Stimulated activated CD8-positive, alpha-beta memory T cell treated with anti-CD3 and anti-CD28 coated beads, Interleukin-12 subunit alpha, Interleukin-12 subunit beta, amount 100 ng/mL, for 24 hours (primary cell): Measurements from ENCODE around the gene CEP85L.

Experiments used
- DNase-seq: peaks from one replicate; pipeline ENCODE4 v3.0.0-alpha.2; 2020; ENCODE audit errors: extremely low read depth

Gene CEP85L

GRCh38 chr6:118651282-118652050 is at the start of gene CEP85L:
CEP85L (minus strand) TSS chr6:118651591; CDS start chr6:118651269, 322 bp downstream.
- peak; percentile 86 for DNase-seq

DNA sequence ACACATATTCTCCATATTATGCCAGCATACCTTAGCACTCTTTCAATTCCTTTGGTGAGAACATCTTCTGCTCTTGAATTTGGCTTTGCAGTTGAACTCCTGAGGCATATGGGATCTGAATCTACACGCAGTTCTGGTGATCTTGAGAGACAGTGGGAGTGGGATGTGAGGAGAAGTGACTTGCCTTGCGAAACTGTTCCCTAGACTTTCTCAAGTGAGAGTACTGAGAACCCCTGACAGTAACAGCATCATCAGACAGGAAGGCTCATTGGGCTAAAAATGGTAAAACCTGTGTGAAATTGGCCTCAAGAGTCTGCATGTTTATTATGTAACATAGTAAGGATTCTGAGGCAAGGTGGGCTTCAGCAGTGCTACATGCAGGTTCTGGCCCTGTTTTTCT is 49.1 kb upstream of the CEP85L start:
- no peak for DNase-seq

DNA sequence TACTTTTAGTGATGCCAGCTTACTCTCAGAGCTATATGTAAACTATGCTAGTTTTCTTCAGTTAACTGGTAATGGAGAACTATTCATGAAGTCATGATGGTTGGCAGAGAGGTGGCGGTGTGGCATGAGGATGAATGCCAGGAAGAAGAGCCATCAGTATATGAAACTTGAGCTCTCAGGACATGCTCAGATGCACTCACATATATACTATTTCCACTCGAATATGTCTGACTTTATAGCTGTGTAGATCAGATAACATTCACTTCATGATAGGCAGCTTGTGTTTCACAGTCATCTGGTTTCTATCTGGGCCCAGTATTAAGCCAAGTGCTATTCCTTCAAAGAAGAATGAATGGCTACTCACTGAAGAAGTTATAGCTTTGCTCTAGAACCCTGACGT is 46.2 kb upstream of the CEP85L start:
- no peak for DNase-seq

- DNase-seq: no peak
These were observed 44.9 kb upstream of the CEP85L start for GRCh38 chr6:118696271-118696670.

DNA sequence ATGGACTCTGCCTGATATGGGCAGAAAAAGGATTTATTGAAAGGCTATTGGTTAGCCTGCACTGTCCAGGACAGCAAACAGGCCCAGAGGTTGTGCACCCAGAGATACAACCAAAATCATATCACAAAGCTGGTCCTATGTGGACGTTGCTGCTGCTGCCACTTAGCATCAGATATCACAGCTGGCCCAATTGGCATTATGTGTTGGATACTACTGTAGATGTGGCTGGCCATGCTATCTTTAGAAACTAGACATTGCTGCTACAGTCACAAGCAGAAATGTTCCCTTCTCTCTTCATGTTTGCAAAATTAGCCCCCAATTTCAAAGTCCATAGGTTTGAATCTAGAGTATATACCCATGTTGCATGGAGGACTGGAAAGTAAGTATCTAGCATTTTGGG is 42.2 kb upstream of the CEP85L start:
- DNase-seq: no peak

DNA sequence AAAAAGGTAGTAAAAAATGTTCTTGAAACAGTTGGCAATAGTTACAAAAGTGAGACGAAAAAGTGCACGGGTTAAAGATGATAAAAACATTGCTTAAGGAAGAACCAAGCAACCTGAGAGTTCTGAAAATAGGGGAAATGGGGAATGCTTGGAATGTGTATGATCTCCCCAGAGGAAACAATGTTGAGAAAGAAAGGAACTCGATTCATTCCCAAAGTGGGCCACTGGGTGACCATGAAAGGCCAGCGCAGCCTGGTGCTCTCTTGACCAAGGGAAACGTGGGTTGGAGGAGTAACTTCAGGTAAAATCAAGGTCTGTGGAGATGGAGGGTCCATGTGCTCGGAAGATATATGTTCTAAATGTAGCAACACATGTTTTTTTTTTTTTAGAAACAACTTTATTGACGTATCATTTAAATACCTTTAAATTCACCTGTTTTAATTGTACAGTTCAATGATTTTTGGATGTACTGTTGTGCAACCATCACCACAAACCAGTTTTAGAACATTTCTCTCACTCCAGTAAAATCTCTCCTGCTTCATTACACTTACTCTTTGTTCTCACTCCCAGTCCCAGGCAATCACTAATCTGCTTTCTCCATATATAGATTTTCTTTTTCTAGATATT is 34.5 kb upstream of the CEP85L start:
- DNase-seq: no peak

DNA sequence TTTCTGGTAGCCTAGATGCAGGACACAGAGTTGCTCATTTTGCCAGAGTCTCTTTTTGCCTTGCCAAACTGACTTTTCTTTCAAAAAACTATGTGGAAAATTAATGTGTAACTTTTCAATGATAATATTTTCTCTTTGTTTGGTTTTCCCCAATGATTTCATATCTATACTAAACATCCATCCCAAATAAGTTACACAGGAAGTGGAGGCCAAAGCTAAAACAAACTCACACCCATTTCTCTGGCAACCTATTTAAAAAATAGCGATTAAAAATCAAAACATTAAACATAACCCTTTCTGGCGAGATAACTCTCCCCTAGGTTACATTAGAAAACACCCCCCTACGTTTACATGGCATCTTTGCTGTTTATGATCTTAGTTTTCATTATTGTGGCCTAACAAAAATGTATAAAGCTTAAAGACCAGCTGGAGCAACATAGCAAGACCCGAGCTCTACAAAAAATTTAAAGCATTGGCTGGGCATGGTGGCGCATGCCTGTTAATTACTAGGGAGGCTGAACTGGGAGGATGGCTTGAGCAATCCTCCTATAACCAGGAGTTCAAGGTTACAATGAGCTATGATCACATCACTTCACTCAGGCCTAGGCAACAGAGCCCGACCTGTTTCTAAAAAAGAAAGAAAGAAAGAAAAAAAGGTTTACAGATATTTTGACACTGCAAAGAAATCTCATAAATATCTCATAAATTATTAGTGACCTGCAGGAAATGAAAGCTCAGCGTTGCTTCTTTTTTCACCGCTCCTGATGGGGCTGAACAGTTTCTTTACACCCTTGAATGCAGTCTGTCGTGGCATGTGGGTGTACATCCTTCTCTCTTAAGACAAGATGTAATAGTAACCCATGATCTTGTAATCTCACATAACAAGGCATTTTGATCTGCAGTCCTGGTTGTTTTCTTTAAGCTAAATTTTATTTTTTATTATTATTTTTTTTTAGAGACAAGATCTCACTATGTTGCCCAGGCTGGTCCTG is 32.8 kb upstream of the CEP85L start:
- DNase-seq: no peak

- no peak for DNase-seq
These were observed 29.2 kb upstream of the CEP85L start for GRCh38 chr6:118680452-118681095.

GRCh38 chr6:118679327-118679901 is 28.0 kb upstream of the CEP85L start:
- DNase-seq: no peak

DNA sequence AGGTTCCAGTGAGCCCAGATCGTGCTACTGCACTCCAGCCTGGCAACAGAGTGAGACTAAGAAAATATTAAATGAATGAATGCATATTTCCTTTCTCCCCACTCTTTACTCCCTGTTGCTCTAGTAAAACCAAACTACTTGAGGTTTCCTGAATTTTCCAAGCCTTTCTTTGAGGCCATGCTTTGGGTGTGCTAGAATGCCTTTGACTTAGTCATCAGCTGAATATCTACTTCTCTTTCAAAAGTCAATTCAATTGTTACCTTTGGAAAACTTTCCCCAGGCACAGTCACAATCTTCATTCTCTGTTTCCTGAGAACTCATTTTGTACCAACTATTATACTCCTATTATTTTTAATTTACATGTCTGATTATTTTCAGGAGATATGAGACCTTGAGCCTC is 27.5 kb upstream of the CEP85L start:
- no peak for DNase-seq

GRCh38 chr6:118677193-118677592 is 25.8 kb upstream of the CEP85L start:
- no peak for DNase-seq

- DNase-seq: no peak
These were observed 23.8 kb upstream of the CEP85L start for GRCh38 chr6:118675225-118675624.

- no peak for DNase-seq
These were observed 23.4 kb upstream of the CEP85L start for GRCh38 chr6:118674772-118675171.

DNA sequence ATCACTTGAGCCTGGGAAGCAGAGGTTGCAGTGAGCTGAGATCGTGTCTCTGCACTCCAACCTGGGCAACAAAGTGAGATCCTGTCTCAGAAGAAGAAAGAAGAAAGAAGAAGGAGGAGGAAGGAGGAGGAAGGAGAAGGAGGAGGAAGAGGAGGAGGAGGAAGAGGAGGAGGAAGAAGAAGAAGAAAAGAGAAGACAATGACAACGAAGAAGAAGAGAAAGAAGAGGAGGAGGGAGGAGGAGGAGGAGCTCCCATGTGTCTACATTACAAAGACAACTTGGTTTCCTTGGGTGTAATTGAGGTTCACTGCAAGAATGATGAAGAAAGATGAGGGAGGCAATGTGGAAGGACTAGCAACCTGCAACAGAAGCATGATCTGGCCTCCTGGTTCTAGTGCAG is 21.3 kb upstream of the CEP85L start:
- no peak for DNase-seq

DNA sequence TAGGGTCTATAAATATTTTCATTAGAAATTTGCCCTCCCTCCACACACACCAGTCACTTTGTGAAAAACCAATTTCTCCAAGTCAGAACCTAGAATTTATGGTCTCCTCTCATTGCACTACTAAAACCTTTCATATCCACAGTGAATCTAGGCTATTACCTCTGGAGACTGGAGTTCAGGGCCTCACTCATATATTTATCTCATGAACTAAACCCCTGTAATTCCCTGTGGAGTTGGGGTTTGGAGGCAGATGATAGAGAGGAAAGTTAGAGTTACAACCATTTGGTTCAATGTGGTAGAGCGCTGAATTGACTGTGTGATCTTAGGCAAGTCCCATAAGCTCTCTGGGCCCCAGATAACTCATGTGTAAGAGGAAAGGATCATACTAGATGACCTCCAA is 18.2 kb upstream of the CEP85L start:
- no peak for DNase-seq

DNA sequence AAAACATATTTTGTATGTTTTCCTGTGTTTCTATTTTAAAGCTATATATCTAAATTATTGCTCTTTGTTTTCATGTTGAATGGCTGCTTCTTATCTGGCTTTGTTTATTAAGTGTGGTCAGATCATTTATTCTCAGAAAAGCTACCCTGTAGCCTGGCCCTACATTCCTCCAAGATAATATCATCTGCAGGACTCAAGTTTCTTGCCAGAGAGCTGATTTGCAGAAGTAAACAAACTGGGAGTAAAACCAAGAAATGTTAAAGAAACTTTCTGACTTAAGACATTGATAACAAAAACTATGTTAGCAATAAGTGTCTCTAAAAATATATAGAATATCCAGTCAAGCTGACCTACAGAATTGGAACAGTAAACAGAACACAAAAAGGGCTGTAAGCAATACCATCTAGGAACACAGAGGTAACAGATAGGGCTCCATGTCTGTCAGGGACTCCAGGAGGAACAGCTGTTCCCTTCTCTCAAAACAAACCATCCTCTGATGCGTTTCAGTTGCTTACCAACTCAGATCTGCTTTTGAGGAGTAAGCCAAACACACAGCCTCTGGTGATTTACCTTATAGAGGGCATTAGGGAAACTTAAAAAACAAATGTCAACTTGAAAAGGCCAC is 17.5 kb upstream of the CEP85L start:
- no peak for DNase-seq

- no peak for DNase-seq
These were observed 16.6 kb upstream of the CEP85L start for GRCh38 chr6:118667988-118668387.

DNA sequence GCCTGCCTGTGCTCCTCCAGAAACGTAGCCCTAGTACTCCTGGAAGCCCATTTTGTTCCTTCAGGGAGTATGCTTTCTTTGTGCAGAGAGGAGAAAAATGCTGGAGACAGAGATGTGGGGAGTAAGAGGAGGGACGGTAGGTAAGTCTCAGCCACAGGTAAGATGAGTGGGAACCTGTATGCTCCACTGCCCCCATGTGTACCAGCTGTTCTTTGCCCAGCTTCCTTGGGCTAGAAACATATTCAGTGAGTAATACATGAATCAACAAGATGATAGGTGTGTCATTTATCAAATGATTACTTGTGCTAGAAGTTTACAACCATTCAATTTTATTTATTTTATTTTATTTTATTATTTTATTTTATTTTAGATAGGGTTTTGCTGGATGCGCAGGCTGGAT is 13.6 kb upstream of the CEP85L start:
- no peak for DNase-seq

DNA sequence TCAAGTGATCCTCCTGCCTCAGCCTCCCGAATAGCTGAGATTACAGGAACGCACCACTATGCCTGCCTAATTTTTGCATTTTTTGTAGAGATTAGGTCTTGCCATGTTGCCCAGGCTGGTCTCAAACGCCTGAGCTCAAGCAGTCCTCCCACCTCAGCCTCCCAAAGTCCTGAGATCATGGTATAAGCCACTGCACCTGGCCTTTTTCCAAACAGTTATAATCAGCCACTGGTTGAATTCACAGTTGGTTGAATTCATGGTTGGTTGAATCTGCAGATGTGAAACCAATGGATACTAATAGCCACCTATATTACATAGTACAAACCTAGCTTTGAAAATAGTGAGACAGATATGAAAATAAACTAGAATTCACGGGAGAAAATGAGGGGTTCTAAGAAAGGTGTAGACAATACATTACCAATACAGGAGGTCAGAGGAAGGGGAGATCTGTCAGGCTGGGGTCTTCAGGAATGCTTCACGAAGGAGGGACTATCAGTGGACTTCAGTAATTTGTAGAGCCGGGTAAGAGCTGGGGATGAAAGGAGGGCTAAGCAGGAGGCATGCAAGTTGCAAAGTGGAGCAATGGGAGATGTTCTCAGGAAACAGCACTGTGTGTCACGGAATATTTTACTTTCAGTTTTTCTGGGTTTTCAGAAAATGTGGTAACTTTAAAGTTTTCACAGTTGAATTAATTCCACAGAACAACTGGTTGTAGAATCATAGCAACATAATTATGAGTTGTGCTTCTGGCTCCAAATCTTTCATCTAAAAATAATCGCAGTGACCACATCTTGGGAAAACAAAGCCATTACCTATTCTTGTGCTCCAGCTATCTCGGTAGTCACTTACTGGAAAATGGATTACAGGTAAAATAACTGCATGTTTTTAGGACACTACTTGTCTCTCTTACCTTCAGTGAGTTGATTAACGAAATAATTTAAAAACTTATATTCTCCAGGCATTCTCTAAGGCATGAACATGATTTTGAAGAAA is 12.9 kb upstream of the CEP85L start:
- DNase-seq: no peak

DNA sequence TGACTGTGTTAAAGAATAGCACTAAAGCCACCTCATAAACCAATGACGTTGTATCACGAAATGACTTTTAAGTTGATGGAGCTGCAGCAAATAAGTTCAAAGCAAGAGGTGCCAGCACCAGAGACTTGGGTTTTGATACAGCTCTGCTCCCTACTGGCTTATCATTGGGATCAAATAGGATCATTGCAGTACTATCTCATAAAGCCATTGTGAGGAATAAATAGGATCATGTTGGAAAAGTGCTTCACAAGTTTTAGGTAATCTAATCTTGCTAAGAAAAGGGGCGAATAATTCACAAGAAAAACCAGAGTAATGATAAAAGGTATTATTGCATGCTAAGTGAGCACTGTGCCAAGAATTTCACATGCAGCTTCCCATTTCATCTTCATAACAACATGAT is 10.4 kb upstream of the CEP85L start:
- DNase-seq: no peak
